Fibroblast of the aortic adventitia (primary cell): ENCODE measurements around the gene MRPL21. TPM values are rescaled to one million over a fixed set of nuclear protein-coding genes. Genes with fewer than 3 reads are reported as not detected.

Experiments
- DNase-seq: peaks from one replicate; pipeline ENCODE4 v3.0.0-alpha.2; 2010; ENCODE audit warnings: low read depth
- H3K4me3 ChIP-seq: 2 replicates; pipeline ENCODE4 v1.5.1; 2011; ENCODE audit warnings: low read depth, mild to moderate bottlenecking, control low read depth, low read length, moderate library complexity
- CTCF ChIP-seq: IDR thresholded peaks from 2 replicates; pipeline ENCODE4 v1.5.1; 2011; ENCODE audit warnings: mild to moderate bottlenecking, low read length, control low read depth, inconsistent platforms; ENCODE audit not compliant: insufficient read depth
- total RNA-seq: library from RNA; depleted of rRNA; stranded (reverse); fragments of >200 nt; gene quantifications from 2 replicates; pipeline ENCODE4 v1.2.3, GENCODE V29; 2012; ENCODE audit warnings: low replicate concordance

Gene MRPL21
- total RNA-seq, 1 donor: 57.8 TPM

- TF ChIP-seq CTCF: no peak
- no peak overlapping the region for H3K4me3 ChIP-seq
- DNase-seq: no peak
Measured at GRCh38 chr11:68925611-68926010, 22.0 kb upstream of the MRPL21 start.

- no peak for TF ChIP-seq CTCF
- H3K4me3 ChIP-seq: no peak overlapping the region
- no peak for DNase-seq
Measured at GRCh38 chr11:68924073-68924925, 20.7 kb upstream of the MRPL21 start.

GRCh38 chr11:68923614-68924013 lies 20.0 kb upstream of the MRPL21 start:
- H3K4me3 ChIP-seq: no peak overlapping the region
- DNase-seq: no peak
- TF ChIP-seq CTCF: no peak

- DNase-seq: no peak
- TF ChIP-seq CTCF: no peak
- no peak overlapping the region for H3K4me3 ChIP-seq
Measured at GRCh38 chr11:68916439-68916838, 12.8 kb upstream of the MRPL21 start.

GRCh38 chr11:68914761-68915160 lies 11.1 kb upstream of the MRPL21 start:
- TF ChIP-seq CTCF: no peak
- DNase-seq: no peak
- no peak overlapping the region for H3K4me3 ChIP-seq

GRCh38 chr11:68913188-68913587 lies 9.6 kb upstream of the MRPL21 start:
- H3K4me3 ChIP-seq: no peak overlapping the region
- TF ChIP-seq CTCF: no peak
- DNase-seq: no peak
